IPS-15b (cell line): ENCODE results near the gene TMOD4.
"Not testable (repeated sequence)": the region's sequence is repeated elsewhere in the genome, so short reads cannot be mapped to it uniquely, and the experiment has no call there.

Source experiments
- H3K27me3 ChIP-seq: one replicate; pipeline ENCODE4 v1.6.1; 2013; ENCODE audit warnings: low read length; ENCODE audit not compliant: control insufficient read depth, insufficient read depth
- H3K36me3 ChIP-seq: one replicate; pipeline ENCODE4 v1.6.1; 2013; ENCODE audit warnings: low read length; ENCODE audit not compliant: control insufficient read depth, insufficient read depth
- H3K4me1 ChIP-seq: one replicate; pipeline ENCODE4 v1.6.1; 2013; ENCODE audit warnings: mild to moderate bottlenecking, low read length; ENCODE audit not compliant: control insufficient read depth, insufficient read depth
- H3K4me3 ChIP-seq: one replicate; pipeline ENCODE4 v1.5.1; 2013; ENCODE audit warnings: low read depth, low read length
- H3K9ac ChIP-seq: one replicate; pipeline ENCODE4 v1.6.1; 2013; ENCODE audit warnings: low read depth, mild to moderate bottlenecking, low read length
- H3K9me3 ChIP-seq: one replicate; pipeline ENCODE4 v1.6.1; 2013; ENCODE audit warnings: mild to moderate bottlenecking, low read length; ENCODE audit not compliant: control insufficient read depth, insufficient read depth

TMOD4 gene

DNA sequence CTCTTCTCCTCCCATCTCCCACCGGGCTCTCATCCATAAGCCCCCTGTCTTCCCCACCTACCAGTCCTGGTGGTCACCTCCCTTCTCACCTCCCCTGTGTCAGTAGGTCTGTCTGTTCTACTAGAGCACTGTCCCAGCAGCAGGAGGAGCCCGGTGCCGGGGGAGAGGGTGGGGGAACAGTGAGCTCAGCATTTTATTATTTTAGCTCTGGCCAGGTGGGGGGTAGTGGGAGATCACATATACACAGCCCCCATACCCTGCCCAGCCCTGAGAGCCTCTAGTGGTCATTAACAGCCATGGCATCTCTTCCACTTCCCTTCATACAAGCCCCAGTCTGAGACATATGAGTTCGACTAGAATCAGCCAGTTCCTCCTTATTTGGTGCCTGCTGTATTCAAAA, at the start of gene TMOD4:
Gene TMOD4, minus strand, starts transcription at position 119 of the 400 bp plus-strand sequence. CDS start 1,106 bp downstream, outside the sequence.
- H3K36me3 ChIP-seq: peaks cover 20% of the 10 kb centered on the region
- no peaks in the 10 kb centered on the region for H3K27me3 ChIP-seq
- no peaks in the 10 kb centered on the region for H3K9me3 ChIP-seq
- no peak within 1 kb of the TSS for H3K9ac ChIP-seq
- no peak within 1 kb of the TSS for H3K4me3 ChIP-seq
- H3K4me1 ChIP-seq: no peaks in the 10 kb centered on the region

- no peaks in the 10 kb centered on the region for H3K4me1 ChIP-seq
- H3K27me3 ChIP-seq: no peaks in the 10 kb centered on the region
- no peak overlapping the region for H3K9ac ChIP-seq
- H3K4me3 ChIP-seq: no peak overlapping the region
- H3K9me3 ChIP-seq: no peaks in the 10 kb centered on the region
- peaks cover 10% of the 10 kb centered on the region for H3K36me3 ChIP-seq
These were observed 46.3 kb upstream of the TMOD4 start for GRCh38 chr1:151222130-151222529.

DNA sequence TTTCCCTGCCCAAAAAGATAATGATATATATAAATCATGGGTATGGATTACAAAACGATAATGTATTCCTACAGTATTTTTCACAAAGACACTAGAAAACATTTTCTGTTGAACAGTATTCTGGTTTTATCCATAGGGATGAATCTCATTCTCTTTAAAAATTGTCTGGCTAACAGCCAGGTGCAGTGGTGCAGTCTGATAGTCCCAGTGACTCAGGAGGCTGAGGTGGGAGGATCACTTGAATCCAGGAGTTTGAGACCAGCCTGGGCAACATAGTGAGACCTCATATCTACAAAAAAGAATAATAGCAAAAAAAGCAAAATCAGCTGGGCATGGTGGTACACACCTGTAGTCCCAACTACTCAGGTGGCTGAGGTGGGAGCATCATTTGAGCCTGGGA, 45.8 kb upstream of the TMOD4 start:
- H3K27me3 ChIP-seq: no peaks in the 10 kb centered on the region
- no peaks in the 10 kb centered on the region for H3K4me1 ChIP-seq
- H3K9ac ChIP-seq: no peak overlapping the region
- no peak overlapping the region for H3K4me3 ChIP-seq
- H3K36me3 ChIP-seq: peaks cover 10% of the 10 kb centered on the region
- no peaks in the 10 kb centered on the region for H3K9me3 ChIP-seq

- Histone ChIP-seq H3K27me3 (no peaks in the 10 kb centered on the region), H3K9me3 (no peaks in the 10 kb centered on the region), H3K36me3 (peaks cover 5% of the 10 kb centered on the region), H3K4me3 (no peak overlapping the region), H3K9ac (no peak overlapping the region), H3K4me1 (no peaks in the 10 kb centered on the region)
These were observed 37.8 kb upstream of the TMOD4 start for GRCh38 chr1:151213560-151213959.

DNA sequence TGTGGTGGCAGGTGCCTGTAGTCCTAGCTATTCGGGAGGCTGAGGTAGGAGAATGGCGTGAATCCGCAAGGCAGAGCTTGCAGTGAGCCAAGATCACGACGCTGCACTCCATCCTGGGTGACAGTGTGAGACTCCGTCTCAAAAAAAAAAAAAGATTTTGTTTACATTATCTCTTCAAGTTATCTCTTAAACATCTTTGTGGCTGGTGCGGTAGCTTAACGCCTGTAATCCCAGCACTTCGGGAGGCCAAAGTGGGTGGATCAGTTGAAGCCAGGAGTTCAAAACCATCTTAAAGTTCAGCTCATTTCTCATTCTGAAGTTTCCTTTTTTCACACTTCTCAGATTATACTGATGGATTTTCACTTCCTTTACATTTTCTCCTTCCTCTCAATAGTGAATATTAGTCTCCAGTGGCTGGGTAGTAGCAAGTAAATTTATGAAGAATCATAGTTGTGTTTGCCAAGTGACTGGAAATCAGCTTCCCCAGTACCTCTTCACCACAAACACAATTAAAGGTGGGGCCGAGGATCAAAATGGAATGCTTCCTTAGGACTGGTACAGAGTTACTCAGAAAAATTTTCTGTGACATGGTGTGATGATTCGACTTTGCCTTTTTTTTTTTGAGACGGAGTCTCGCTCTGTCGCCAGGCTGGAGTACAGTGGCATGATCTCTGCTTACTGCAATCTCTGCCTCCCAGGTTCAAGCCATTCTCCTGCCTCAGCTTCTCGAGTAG, 36.4 kb upstream of the TMOD4 start:
- Histone ChIP-seq H3K36me3 (peaks cover 5% of the 10 kb centered on the region), H3K4me3 (no peak overlapping the region), H3K4me1 (no peaks in the 10 kb centered on the region), H3K9me3 (no peaks in the 10 kb centered on the region), H3K27me3 (no peaks in the 10 kb centered on the region), H3K9ac (no peak overlapping the region)

DNA sequence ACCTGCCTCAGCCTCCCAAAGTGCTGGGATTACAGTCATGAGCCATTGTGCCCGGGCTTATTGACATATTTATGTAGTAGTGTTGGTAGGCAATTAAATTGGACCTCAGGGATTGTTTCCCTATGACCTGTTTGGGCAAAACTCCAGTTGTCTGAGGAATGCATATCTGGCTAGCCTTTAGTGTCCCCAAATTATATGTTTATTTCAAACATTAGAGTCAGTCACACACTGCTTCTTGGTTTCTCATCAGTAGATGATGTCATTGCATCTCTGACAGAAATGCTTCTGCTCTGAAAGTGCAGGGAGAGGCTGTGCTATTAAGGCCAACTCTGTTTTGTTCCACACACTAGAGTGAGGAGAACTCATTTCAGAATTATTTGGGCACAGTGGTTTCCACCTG, 35.0 kb upstream of the TMOD4 start:
- Histone ChIP-seq H3K9me3 (no peaks in the 10 kb centered on the region), H3K4me3 (no peak overlapping the region), H3K9ac (no peak overlapping the region), H3K4me1 (no peaks in the 10 kb centered on the region), H3K27me3 (no peaks in the 10 kb centered on the region), H3K36me3 (peaks cover 10% of the 10 kb centered on the region)

GRCh38 chr1:151205381-151205965, 29.7 kb upstream of the TMOD4 start:
- H3K27me3 ChIP-seq, H3K4me3 ChIP-seq, H3K4me1 ChIP-seq, H3K9ac ChIP-seq, H3K9me3 ChIP-seq: not testable (repeated sequence)
- H3K36me3 ChIP-seq: peaks cover 18% of the 10 kb centered on the region

DNA sequence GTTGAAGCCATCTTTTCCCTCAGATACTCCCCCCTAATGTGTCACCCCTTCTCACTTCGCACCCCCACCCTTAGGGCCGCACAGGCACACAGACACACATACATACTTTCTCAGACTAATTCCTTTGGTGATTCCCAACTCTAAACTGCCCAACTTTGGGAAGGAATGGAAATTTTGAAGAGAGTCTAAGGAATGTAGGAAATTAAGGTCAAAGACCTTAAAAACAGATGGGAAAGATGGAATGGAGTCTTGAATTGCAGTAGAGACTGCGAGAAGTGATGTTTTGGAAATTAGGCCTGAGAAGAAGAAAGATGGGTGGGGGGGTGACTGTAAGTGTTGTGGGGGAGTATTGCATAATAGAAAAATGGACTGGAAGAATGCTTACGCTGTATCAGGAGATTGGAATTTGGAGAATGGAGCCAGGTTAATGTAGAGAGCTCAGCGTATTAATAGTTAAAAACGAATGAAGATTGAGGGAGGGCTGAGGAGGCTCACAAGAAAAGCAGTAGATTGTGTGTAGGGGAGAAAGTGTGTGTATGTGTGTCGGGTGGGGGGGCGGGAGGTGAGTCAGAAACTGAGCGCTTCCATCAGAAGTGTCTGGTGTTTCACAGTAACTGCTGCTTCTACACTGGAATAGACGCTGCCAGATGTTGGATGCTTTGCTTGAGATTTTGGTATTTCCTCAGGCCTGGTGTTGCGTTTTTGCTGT, 24.2 kb upstream of the TMOD4 start:
- Histone ChIP-seq H3K4me1 (no peaks in the 10 kb centered on the region), H3K4me3 (peak overlapping the region; percentile 88), H3K9ac (peak overlapping the region; percentile 82), H3K27me3 (no peaks in the 10 kb centered on the region), H3K9me3 (no peaks in the 10 kb centered on the region), H3K36me3 (peaks cover 8% of the 10 kb centered on the region)

- peaks cover 8% of the 10 kb centered on the region for H3K36me3 ChIP-seq
- H3K9ac ChIP-seq: peak within 1 kb of the TSS; percentile 82
- no peaks in the 10 kb centered on the region for H3K27me3 ChIP-seq
- H3K9me3 ChIP-seq: no peaks in the 10 kb centered on the region
- H3K4me3 ChIP-seq: peak within 1 kb of the TSS; percentile 88
- H3K4me1 ChIP-seq: no peaks in the 10 kb centered on the region
These were observed 22.7 kb upstream of the TMOD4 start, which contains the start of gene PIP5K1A for GRCh38 chr1:151198254-151199127. PIP5K1A (plus strand) TSS chr1:151198552; CDS start chr1:151198997, 445 bp downstream.

- Histone ChIP-seq H3K27me3 (no peaks in the 10 kb centered on the region), H3K36me3 (peaks cover 2% of the 10 kb centered on the region), H3K4me1 (no peaks in the 10 kb centered on the region), H3K4me3 (peak overlapping the region; percentile 88), H3K9ac (no peak overlapping the region), H3K9me3 (no peaks in the 10 kb centered on the region)
These were observed 22.1 kb upstream of the TMOD4 start for GRCh38 chr1:151197863-151198253.

- Histone ChIP-seq H3K9me3 (no peaks in the 10 kb centered on the region), H3K4me1 (no peaks in the 10 kb centered on the region), H3K9ac (no peak overlapping the region), H3K36me3 (no peaks in the 10 kb centered on the region), H3K4me3 (no peak overlapping the region), H3K27me3 (no peaks in the 10 kb centered on the region)
These were observed 20.6 kb upstream of the TMOD4 start for GRCh38 chr1:151196292-151196800.
